ENCODE measurements around the gene PCDHB13. TPM values are rescaled to one million over a fixed set of nuclear protein-coding genes. Genes with fewer than 3 reads are reported as not detected.
A peak's percentile ranks its signal among the peaks of the same experiment; 100 is the strongest.
"Not testable (repeated sequence)": the region's sequence is repeated elsewhere in the genome, so short reads cannot be mapped to it uniquely, and the experiment has no call there.

The PCDHB13 gene
- total and polyA plus RNA-seq, 12 donors, result 0.72 to 7.2 (median 5.2) TPM

DNA sequence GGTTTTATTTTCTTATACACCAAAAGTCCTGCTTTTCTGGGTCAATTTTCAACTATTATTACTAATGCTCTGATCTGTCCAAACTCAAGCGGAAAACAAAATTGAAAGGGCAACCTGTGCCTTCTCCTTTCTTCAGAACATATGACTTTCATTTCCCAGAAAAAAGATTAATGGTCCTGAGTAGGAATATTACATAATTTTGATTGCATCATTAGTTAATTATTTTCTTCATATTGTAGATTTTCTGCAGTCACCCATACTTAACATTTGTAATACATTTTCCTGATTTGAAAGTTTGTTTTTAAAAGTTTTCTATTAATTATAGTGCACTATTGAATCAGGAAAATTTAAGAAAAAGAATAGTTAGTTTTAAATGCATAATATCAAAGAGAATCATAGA, 37.8 kb upstream of the PCDHB13 start:
- DNase-seq, result no peak
- Histone ChIP-seq H3K27me3 (peaks cover 9% of the 10 kb centered on the region), H3K27ac (no peak overlapping the region), H3K4me3 (no peak overlapping the region), H3K36me3 (replicated peaks in 1 of 2) (no peaks in the 10 kb centered on the region), H3K4me1 (replicated peaks in 1 of 2) (no peaks in the 10 kb centered on the region), H3K9me3 (replicated peaks in 1 of 3) (peaks cover 0 to 12% (median 5%) of the 10 kb centered on the region in 3 donors)
- intact Hi-C loops (cut with DNase I), result no loop called here
- WGBS, 4 donors, result 47 to 60% (median 57%) methylated on average over 1 of the region's 1 CpG
- TF ChIP-seq POLR2A (IDR thresholded peaks at IDR 0.05) (no peak), CTCF (IDR thresholded peaks at IDR 0.05) (no peak)

GRCh38 chr5:141177577-141178191, 36.0 kb upstream of the PCDHB13 start, which contains the start of gene PCDHB8:
Gene PCDHB8, plus strand, starts transcription at chr5:141177790. Its CDS starts 245 bp downstream, at chr5:141178035.
- intact Hi-C loops (cut with DNase I); H3K4me3 ChIP-seq; H3K27me3 ChIP-seq; H3K27ac ChIP-seq; H3K36me3 ChIP-seq (replicated peaks in 1 of 2); H3K4me1 ChIP-seq (replicated peaks in 1 of 2); DNase-seq: not testable (repeated sequence)
- peaks cover 0 to 12% (median 5%) of the 10 kb centered on the region in 3 donors for H3K9me3 ChIP-seq (replicated peaks in 1 of 3)
- WGBS, 4 donors, result 22 to 35% (median 27%) methylated on average over 13 to 18 of the region's 18 CpGs

DNA sequence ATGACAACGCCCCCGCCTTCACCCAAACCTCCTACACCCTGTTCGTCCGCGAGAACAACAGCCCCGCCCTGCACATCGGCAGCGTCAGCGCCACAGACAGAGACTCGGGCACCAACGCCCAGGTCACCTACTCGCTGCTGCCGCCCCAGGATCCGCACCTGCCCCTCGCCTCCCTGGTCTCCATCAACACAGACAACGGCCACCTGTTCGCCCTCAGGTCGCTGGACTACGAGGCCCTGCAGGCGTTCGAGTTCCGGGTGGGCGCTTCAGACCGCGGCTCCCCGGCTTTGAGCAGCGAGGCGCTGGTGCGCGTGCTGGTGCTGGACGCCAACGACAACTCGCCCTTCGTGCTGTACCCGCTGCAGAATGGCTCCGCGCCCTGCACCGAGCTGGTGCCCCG, 34.3 kb upstream of the PCDHB13 start:
- peaks cover 0 to 12% (median 5%) of the 10 kb centered on the region in 3 donors for H3K9me3 ChIP-seq (replicated peaks in 1 of 3)
- H3K4me1 ChIP-seq (replicated peaks in 1 of 2); H3K27ac ChIP-seq; H3K27me3 ChIP-seq; H3K4me3 ChIP-seq; DNase-seq; intact Hi-C loops (cut with DNase I); H3K36me3 ChIP-seq (replicated peaks in 1 of 2): not testable (repeated sequence)
- WGBS, 4 donors, result 22 to 59% (median 39%) methylated on average over 16 to 35 of the region's 39 CpGs

DNA sequence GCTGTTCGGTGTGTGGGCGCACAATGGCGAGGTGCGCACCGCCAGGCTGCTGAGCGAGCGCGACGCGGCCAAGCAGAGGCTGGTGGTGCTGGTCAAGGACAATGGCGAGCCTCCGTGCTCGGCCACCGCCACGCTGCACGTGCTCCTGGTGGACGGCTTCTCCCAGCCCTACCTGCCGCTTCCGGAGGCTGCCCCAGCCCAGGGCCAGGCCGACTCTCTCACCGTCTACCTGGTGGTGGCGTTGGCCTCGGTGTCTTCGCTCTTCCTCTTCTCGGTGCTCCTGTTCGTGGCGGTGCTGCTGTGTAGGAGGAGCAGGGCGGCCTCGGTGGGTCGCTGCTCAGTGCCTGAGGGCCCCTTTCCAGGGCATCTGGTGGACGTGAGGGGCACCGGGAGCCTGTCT, 33.8 kb upstream of the PCDHB13 start:
- H3K36me3 ChIP-seq (replicated peaks in 1 of 2); DNase-seq; H3K4me3 ChIP-seq; H3K4me1 ChIP-seq (replicated peaks in 1 of 2); H3K27ac ChIP-seq; H3K27me3 ChIP-seq; intact Hi-C loops (cut with DNase I): not testable (repeated sequence)
- WGBS, 4 donors, result 20 to 62% (median 25%) methylated on average over 13 to 32 of the region's 32 CpGs; no CpG with 5 or more reads in 1 of the 4 donors
- H3K9me3 ChIP-seq (replicated peaks in 1 of 3), result peaks cover 0 to 12% (median 5%) of the 10 kb centered on the region in 3 donors

DNA sequence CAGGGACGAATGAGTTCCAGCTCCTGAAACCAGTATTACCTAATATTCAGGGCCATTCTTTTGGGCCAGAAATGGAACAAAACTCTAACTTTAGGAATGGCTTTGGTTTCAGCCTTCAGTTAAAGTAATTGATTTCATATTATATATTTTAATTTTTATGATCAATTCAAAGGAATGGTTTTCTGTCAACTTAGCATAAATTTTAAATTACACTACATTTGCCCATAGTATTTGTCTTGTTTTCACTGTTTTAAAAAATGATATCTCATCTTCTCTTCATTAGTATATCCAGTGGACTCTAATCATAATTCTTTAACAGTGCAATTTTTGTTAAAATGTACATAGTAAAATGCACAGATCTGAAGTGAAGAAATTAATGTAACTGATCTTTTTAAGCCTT, 33.4 kb upstream of the PCDHB13 start:
- no peaks in the 10 kb centered on the region for H3K4me1 ChIP-seq (replicated peaks in 1 of 2)
- no peak overlapping the region for H3K4me3 ChIP-seq
- peaks cover 0 to 12% (median under 1%) of the 10 kb centered on the region in 3 donors for H3K9me3 ChIP-seq (replicated peaks in 1 of 3)
- peaks cover 5% of the 10 kb centered on the region for H3K27me3 ChIP-seq
- 13 to 43% (median 35%) methylated on average over 1 of the region's 1 CpG for WGBS, 4 donors
- intact Hi-C loops (cut with DNase I), result no loop called here
- no peak overlapping the region for H3K27ac ChIP-seq
- DNase-seq, result no peak
- H3K36me3 ChIP-seq (replicated peaks in 1 of 2), result no peaks in the 10 kb centered on the region
- TF ChIP-seq POLR2A (IDR thresholded peaks at IDR 0.05), result no peak
- no peak for TF ChIP-seq CTCF (IDR thresholded peaks at IDR 0.05)

GRCh38 chr5:141182248-141182647, 31.5 kb upstream of the PCDHB13 start, which contains the start of gene PCDHB16:
Gene PCDHB16, plus strand, starts transcription at chr5:141182387. Its CDS starts 173 bp downstream, at chr5:141182560.
- 7 to 15% (median 10%) methylated on average over 13 of the region's 13 CpGs for whole genome bisulfite sequencing, 4 donors
- H3K27me3 ChIP-seq, result peaks cover 4% of the 10 kb centered on the region
- H3K27ac ChIP-seq, result no peak within 1 kb of the TSS
- H3K4me3 ChIP-seq, result no peak within 1 kb of the TSS
- no peak for TF ChIP-seq POLR2A (IDR thresholded peaks at IDR 0.05)
- TF ChIP-seq CTCF (IDR thresholded peaks at IDR 0.05), result peak in 2 of 6 experiments; percentile 16 to 32
- no peaks in the 10 kb centered on the region for H3K36me3 ChIP-seq (replicated peaks in 1 of 2)
- no peaks in the 10 kb centered on the region for H3K9me3 ChIP-seq (replicated peaks in 1 of 3)
- H3K4me1 ChIP-seq (replicated peaks in 1 of 2), result no peaks in the 10 kb centered on the region
- intact Hi-C loops (cut with DNase I), result no loop called here
- peak in 3 of 7 donors; percentile 23 to 66 (median 29) for DNase-seq

- H3K4me3 ChIP-seq; intact Hi-C loops (cut with DNase I); H3K9me3 ChIP-seq (replicated peaks in 1 of 3); H3K27ac ChIP-seq; H3K4me1 ChIP-seq (replicated peaks in 1 of 2); H3K36me3 ChIP-seq (replicated peaks in 1 of 2); DNase-seq; H3K27me3 ChIP-seq: not testable (repeated sequence)
- WGBS, 4 donors, result 27 to 57% (median 42%) methylated on average over 6 to 49 of the region's 69 CpGs
Observed at GRCh38 chr5:141184117-141184855, 29.4 kb upstream of the PCDHB13 start.

Data from adrenal gland (tissue), 12 donors.